ENCODE results near the gene KCND1. TPM values are rescaled to one million over a fixed set of nuclear protein-coding genes. Genes with fewer than 3 reads are reported as not detected.

Gene KCND1
- polyA plus RNA-seq, 1 donor from 2014 or later: 3.7 TPM

- Histone ChIP-seq H3K79me2 (replicated peaks; ENCODE audit: insufficient read depth, low read length) (no peaks in the 10 kb centered on the region), H3K36me3 (ENCODE audit: insufficient read depth, low read length) (no peaks in the 10 kb centered on the region), H3K9me2 (ENCODE audit: insufficient read depth, low read length) (no peaks in the 10 kb centered on the region), H3K27me3 (ENCODE audit: insufficient read depth, low read depth, low read length) (no peaks in the 10 kb centered on the region), H2AFZ (ENCODE audit: low read depth, low read length) (no peak overlapping the region), H3K9me3 (ENCODE audit: low read length) (no peaks in the 10 kb centered on the region), H3K4me3 (ENCODE audit: low read length) (no peak overlapping the region), H3K9ac (ENCODE audit: low read length) (no peak overlapping the region), H3K4me2 (ENCODE audit: low read length) (no peak overlapping the region), H4K20me1 (ENCODE audit: insufficient read depth) (no peaks in the 10 kb centered on the region), H3K27ac (ENCODE audit: low read length) (no peak overlapping the region), H3F3A (ENCODE audit: insufficient read depth, low read length, poor library complexity, severe bottlenecking) (no peaks in the 10 kb centered on the region)
- TF ChIP-seq TAF1 (IDR thresholded peaks at IDR 0.05; ENCODE audit: low read depth): no peak
- no peak for TF ChIP-seq CTCF (IDR thresholded peaks at IDR 0.05; ENCODE audit: poor library complexity, severe bottlenecking)
- TF ChIP-seq POLR2AphosphoS5 (IDR thresholded peaks at IDR 0.05): no peak
- TF ChIP-seq MXI1 (conservative IDR thresholded peaks at IDR 0.05; ENCODE audit: poor library complexity, severe bottlenecking): no peak
- no peak for TF ChIP-seq EP300 (conservative IDR thresholded peaks at IDR 0.05; ENCODE audit: poor library complexity, severe bottlenecking)
- no peak for TF ChIP-seq EZH2 (IDR thresholded peaks at IDR 0.05; ENCODE audit: borderline replicate concordance, insufficient read depth, low read length, poor library complexity, severe bottlenecking)
- no peak for TF ChIP-seq RAD21 (conservative IDR thresholded peaks at IDR 0.05)
- TF ChIP-seq SMC3 (conservative IDR thresholded peaks at IDR 0.05; ENCODE audit: poor library complexity): no peak
- no peak for TF ChIP-seq REST (IDR thresholded peaks at IDR 0.05; ENCODE audit: borderline replicate concordance)
Measured at GRCh38 chrX:48975041-48975440, 3.4 kb upstream of the KCND1 start.

- H2AFZ ChIP-seq (ENCODE audit: low read depth, low read length): no peak overlapping the region
- no peaks in the 10 kb centered on the region for H3K27me3 ChIP-seq (ENCODE audit: insufficient read depth, low read depth, low read length)
- TF ChIP-seq SMC3 (conservative IDR thresholded peaks at IDR 0.05; ENCODE audit: poor library complexity): no peak
- no peak for TF ChIP-seq TAF1 (IDR thresholded peaks at IDR 0.05; ENCODE audit: low read depth)
- TF ChIP-seq CTCF (IDR thresholded peaks at IDR 0.05; ENCODE audit: poor library complexity, severe bottlenecking): no peak
- no peak for TF ChIP-seq REST (IDR thresholded peaks at IDR 0.05; ENCODE audit: borderline replicate concordance)
- no peak for TF ChIP-seq EZH2 (IDR thresholded peaks at IDR 0.05; ENCODE audit: borderline replicate concordance, insufficient read depth, low read length, poor library complexity, severe bottlenecking)
- no peak for TF ChIP-seq MXI1 (conservative IDR thresholded peaks at IDR 0.05; ENCODE audit: poor library complexity, severe bottlenecking)
- no peak for TF ChIP-seq EP300 (conservative IDR thresholded peaks at IDR 0.05; ENCODE audit: poor library complexity, severe bottlenecking)
- no peak for TF ChIP-seq RAD21 (conservative IDR thresholded peaks at IDR 0.05)
- no peak for TF ChIP-seq POLR2AphosphoS5 (IDR thresholded peaks at IDR 0.05)
- no peaks in the 10 kb centered on the region for H3K79me2 ChIP-seq (replicated peaks; ENCODE audit: insufficient read depth, low read length)
- no peak overlapping the region for H3K27ac ChIP-seq (ENCODE audit: low read length)
- no peaks in the 10 kb centered on the region for H3K36me3 ChIP-seq (ENCODE audit: insufficient read depth, low read length)
- H4K20me1 ChIP-seq (ENCODE audit: insufficient read depth): no peaks in the 10 kb centered on the region
- no peak overlapping the region for H3K4me3 ChIP-seq (ENCODE audit: low read length)
- no peaks in the 10 kb centered on the region for H3K9me3 ChIP-seq (ENCODE audit: low read length)
- no peaks in the 10 kb centered on the region for H3F3A ChIP-seq (ENCODE audit: insufficient read depth, low read length, poor library complexity, severe bottlenecking)
- no peak overlapping the region for H3K9ac ChIP-seq (ENCODE audit: low read length)
- H3K9me2 ChIP-seq (ENCODE audit: insufficient read depth, low read length): no peaks in the 10 kb centered on the region
- no peak overlapping the region for H3K4me2 ChIP-seq (ENCODE audit: low read length)
Measured at GRCh38 chrX:48974574-48974973, 2.9 kb upstream of the KCND1 start.
